GM21528 (cell line): ENCODE results near the gene GRAMD2B.

ENCODE experiments used
- ATAC-seq: cut with Tn5 transposase; IDR thresholded peaks from one replicate; pipeline ENCODE4 v1.9.1; 2021; ENCODE audit warnings: mild to moderate bottlenecking, moderate library complexity; ENCODE audit not compliant: unreplicated experiment, low FRiP score

GRAMD2B gene

DNA sequence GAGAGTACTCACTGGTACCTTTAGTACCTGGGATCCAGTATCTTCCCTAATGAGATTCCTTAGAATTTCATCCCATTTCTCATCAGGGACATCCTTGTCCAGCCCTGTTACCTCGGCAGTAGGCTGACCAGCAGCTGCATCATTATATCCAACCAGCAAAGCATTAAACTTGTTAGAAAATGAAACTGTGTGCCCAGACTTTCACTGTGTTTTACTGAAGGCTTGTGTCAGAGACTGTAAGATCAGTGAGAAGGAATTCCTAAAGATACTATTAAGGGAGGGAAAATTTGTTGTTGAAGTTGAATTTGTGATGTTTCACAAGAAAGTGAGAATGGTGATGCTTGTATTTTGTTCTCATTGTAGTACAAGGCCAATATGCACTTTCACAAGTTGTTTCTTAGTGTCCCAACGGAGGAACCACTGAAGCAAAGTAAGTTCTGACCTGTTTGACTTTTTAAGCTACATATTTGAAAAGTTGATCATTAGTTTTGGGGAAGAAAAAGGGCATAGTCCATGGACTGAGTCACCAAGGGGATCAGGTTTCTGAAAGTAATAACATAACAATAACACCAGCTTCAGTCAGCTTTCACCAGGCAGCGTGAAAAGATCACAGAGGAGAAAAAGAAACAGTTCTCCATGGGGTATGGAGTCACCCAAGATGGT lies 48.8 kb downstream of the GRAMD2B start:
- ATAC-seq = no peak

DNA sequence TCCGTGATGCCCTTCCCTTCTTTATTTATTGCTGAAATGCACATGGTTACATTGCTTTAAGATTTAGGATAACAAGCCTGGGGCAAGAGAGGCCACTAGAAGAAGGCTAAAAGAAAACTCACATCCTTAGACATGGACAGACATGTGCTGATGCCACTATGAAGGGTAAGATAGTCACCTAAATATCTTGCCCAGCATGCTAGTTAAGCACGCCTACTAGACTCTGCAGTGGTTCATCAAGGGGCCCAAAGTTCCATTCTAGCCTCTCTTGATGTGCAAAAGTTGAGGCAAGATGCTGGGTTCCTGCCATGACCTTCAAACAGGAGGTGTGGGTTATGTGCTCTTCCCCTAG lies 49.3 kb downstream of the GRAMD2B start:
- ATAC-seq = no peak

DNA sequence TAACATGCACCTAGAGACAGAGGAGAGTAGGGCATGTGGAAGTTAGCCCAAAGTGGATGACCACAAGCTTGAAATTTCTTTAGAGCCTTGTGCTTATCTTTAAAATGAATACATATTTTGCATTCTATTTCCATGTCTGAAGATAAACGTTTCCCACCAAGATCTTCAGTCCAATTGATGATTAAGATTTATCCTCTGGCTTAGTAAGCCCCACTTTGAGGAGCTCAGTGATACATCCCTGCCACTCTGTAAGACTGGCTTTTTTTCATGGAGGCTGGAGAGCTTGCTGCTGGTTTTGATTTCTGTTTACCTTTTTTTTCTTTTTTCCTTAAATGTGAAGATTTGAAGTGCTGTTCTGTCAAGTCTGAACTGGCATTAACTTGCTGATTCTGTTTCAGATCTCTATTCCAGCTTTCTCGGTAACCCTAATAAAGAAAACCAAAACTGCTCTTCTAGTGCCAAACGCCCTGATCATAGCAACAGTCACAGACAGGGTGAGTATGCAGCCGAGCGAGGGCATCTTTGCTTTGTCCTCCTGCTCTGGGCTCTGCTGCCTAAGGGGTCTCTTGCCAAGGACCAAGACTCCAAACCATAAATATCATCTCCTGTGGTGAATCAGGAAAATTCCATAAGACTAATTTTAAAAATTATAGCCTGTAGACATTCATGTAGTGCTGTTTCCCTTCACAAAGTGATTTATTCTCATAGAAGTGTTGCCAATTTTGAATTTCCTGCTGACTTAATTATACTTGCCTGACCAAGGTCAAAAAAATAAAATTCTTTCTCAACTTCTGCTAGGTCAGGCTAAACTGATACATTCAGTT lies 54.3 kb downstream of the GRAMD2B start:
- no peak for ATAC-seq

DNA sequence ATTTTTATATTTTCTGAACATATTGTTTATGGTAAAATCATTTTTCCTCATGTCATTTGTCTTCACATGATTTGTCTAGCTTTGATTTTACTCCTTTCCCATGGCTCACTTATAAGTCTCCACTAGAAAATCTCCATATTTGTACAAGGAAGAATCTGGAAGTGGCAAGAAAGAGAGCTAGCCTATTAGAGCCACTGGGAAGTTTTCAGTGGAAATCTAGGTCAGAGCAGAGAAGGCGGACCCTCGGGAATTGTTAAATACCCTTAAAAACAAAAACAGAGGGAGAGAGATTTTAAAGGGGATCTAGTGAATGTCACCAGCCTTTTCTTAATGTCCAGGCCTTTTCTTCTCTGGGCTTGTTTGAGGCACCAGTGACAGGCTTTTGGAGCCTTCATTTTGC lies 56.6 kb downstream of the GRAMD2B start:
- no peak for ATAC-seq

DNA sequence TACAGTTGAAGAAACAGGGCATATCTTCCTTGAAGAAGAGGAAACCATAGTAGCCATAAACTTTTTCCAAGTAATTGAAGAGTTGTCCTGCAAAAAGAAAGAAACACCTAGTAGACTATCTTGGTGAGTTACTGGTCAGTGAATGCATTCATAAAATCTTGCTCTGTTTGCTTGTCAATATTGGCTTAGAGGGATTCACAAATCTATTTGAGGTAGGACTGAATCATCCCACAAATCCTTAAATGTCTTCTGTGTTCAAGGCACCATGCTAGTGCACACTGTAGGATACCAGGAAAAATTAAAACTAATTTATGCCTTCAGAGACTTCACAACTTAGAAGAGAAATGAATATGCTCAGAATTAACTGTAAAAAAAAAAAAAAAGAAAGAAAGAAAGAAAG lies 57.6 kb downstream of the GRAMD2B start:
- no peak for ATAC-seq

DNA sequence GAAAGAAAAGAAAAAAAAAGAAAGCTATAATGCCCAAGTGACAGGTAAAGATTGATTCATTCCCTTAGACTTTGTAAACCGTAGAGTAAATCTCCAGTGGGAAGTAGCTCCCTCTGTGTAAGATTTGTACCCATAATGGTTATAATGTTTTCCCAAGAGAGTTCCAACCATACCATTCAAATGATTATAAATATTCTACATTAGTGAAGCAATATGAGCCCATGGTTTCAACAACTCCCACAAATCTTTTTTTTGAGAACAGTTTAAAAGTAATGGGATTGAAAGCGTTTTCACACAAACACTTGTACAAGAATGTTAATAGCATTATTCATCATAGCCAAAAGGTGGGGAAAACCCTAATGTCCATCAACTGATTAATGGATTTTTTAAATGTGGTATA lies 58.0 kb downstream of the GRAMD2B start:
- ATAC-seq = no peak

DNA sequence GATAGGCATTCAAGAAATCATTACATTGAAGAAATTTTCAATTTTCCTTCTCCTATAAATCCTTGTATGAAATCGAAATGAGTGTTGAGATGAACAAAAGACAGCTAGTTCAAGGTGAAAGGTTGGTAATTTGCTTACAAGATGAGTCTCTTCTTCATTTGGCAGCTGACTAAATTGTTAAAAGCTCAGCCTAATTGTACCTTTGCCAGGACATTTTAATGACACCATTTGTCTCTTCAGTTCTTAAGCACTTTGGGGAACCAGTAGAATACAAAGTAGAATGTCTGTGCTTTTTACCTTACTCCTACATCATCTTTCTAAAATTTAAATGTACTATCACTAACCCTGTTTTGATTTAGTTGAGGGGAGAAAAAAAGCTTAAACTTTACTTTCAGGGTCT lies 59.4 kb downstream of the GRAMD2B start:
- no peak for ATAC-seq

DNA sequence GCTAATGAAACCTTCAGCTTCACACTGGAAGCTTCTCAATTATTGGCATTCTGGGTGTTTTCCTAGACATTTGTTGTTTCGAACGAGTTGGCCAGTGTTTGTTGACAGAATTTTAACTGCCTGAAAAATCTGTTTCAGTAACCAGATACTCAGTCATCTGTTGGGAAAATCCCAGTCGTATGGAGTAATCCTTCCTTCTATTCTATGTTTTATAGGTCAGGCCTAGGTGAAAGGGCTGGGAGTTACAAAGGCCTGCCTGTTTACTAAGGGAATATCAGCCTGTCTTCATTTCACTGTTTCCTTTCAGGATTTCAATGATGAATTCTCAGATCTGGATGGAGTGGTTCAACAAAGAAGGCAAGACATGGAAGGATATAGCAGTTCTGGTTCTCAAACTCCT lies 59.9 kb downstream of the GRAMD2B start:
- no peak for ATAC-seq

DNA sequence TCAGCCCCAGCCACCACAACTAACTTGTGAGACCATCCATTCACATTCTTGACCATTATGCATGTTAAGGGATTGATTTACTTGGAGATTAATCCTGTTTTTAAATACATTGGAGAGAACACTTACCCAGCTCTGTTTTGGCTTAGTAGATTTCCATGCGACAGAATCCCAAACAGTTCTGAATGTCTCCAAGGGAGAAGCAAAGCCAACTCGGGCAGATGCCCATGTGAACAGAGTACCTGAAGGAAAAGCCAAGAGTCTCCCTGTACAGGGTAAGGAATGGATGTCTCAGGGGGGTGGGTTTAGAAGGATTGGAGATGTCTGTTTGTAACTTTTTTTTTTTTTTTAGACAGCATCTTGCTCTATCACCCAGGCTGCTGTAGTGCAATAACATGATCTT lies 61.0 kb downstream of the GRAMD2B start:
- ATAC-seq = no peak

DNA sequence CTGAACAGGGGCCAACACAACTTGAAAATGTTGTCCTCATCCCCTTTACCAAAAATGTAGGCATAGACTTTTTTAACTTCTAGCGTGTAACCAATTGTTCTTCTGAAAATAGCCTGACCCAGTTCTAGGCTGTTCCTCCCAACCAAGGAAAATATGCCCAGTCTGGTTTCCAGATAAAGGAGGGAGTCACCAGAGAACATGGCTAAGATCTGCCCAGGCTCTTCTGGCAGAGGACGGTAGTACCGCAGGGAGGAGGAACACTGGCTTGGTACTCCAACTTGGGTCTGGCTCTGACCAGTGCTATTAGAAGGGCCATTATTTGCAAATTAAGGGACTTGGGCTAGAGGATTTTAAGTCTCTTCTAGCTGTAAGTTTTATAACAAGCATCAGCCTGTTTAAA lies 63.1 kb downstream of the GRAMD2B start:
- no peak for ATAC-seq

DNA sequence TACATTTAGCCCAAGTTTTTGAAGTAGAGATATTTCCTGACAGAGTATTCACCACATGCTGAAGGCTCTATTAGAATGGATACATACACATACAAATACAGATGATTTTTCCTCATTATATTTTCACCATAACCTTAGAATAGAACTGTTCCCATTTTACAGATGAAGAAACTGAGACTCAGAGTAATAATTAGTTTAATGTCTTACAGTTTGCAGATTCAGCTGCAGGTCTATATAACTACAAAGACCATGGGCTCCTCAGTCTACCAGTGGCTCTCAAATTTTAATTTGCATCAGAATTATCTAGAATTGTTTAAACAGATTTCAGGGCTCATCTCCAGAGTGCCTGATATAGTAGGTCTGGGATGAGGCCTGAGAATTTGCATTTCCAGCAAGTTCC lies 64.4 kb downstream of the GRAMD2B start:
- no peak for ATAC-seq

DNA sequence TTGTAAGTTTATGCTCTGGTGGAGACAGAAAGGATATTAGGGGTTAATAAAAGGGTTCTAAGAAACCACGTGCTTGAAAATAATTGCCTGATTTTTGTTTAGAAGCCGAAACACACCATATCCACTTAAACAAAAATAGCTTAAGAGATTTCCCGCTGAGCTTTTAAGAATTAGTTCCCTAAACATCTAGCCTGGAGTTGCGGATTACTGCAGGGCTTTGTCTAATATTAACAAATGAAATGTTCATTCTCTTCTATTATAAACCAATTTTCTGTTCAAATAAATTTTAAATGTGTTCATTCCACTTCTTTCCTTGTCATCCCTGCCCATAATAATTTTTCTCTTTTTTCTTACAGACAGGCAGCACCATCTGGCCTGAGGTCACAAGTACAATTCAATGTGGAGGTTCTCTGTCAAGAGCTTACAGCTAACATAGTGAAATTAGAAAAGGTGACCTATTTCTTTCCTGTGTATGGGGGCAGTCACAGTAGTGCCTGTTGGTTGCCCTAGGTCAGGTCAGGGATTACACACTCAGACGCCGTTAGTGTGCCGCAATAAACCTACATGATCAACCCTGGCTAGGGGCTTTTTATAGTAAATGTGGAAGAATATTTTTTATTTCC lies 65.3 kb downstream of the GRAMD2B start:
- ATAC-seq = no peak

DNA sequence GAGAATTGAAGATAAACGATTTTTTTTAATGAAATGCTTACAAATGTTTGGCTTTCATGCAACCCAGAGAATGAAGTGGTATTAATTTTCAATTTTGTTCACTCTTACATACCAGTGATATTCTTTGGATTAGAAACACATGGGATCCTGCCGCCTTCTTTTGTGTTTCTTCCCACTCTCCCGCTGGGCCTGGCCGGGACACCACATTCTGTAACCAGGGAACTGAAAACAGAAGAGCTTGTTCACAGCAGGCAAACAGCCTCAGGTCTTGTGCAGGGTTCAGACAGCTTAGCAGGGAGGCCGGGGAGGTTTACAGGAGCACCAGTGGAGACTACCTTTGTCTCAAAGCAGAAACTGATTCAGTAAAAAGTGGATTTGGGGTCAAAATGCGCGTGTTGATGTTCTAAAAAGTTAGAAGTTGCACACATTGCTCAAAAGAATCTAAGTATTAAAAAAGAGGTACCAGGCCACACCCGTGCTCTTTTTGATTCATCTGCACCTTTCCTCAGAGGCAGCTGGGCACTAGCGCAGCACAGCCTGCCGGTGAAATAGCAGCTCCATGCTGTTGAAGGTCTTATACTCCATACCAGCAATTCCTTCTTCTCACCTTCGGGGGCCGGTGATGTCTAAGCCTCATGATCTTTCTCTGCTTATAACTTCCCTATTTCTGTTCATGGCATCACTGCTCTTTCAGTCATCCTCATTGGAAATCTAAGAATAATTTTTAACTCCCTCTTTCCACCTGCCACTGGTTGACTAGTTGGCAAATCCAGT lies 67.1 kb downstream of the GRAMD2B start:
- ATAC-seq = no peak

DNA sequence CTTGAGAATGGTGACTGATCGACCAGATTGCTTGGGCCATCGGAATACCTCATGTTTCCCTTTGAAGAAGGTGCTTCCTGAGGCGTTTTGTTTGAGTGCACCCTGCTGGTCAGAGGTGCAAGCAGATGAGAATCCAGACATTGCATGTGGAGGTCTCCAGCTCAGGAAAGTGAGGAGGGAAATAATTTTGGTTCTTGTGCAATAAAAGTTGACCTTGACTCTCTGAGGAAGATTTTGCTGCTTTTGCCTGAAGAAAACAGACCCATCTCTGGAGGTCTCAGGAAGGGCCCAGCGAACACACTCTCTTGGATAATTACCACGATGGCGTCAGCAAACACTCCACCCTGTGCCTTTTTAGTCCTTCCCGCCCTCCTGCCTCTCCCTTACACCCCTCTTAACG lies 69.7 kb downstream of the GRAMD2B start:
- ATAC-seq = no peak

DNA sequence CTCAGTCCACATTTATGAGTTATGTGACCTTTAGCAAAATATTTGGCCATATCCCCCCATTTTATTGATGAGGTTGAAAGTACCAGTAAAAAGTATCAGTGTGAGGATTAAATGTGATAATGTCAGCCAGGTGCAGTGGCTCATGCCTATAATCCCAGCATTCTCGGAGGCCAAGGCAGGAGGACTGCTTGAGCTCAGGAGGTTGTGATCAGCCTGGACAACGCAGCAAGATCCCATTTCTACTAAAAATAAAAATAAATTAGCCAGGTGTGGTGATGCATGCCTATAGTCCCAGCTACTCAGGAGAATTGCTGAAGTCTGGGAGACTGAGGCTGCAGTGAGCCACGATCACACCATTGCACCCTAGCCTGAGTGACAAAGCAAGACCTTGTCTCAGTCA lies 71.2 kb downstream of the GRAMD2B start:
- ATAC-seq = no peak

DNA sequence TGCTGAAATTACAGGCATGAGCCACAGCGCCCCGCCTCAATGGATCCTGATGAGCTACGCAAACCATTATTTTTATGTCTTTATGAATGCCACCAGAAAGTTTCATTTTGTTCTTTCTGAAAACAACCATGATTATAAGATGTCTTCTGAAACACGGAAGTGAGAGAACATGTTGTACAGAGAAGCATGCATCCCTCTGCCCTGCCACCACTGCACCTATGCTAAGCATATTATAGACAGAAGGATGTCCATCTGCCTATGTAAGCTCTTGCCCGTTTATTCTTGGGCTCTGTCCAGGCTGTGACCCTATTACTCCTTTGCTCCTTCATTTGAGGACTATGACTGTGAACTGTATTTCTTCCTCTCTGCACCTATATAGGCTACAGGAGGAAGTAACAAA lies 74.3 kb downstream of the GRAMD2B start:
- ATAC-seq = no peak

DNA sequence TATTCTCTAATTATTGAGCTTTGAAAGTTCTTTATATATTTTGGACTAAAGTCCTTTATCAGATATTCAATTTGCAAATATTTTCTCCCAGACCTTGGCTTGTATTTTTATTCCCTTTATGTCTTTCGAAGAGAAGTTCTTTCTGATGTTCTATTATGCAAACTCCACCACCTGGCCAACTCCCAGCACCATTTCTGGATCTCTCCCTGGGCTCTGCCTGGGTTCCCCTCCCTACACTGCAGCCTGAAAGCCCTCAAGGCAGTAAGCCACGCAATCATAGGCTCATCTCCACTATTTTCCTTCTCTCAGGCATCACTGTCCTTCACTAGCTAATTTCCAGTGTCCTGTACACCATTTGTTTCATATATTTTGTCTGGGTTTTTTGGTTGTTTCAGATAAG lies 76.1 kb downstream of the GRAMD2B start:
- no peak for ATAC-seq

DNA sequence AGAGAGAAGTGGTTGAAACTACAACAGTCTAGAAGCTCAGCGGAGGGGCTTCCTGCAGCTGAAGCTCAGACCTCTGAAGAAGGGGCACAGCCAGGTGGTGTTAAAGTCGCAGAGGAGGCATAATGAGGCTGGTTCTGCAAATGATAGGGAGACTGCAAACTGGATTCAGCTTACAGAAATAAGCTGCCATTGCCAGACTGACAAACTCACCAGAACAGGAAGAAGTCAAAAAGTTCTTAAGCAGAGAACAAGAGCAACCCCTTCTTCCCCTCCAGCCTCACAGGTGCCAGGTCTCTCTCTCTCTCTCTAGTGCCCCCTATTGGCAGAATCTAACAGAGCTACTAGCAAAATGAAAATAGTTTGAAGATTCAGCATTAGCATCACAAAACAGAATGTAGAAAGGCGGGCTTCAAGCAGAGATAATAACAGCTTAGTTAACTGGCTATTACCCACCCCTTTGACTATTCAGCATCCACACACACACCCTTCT lies 76.7 kb downstream of the GRAMD2B start:
- ATAC-seq = peak; percentile 76

DNA sequence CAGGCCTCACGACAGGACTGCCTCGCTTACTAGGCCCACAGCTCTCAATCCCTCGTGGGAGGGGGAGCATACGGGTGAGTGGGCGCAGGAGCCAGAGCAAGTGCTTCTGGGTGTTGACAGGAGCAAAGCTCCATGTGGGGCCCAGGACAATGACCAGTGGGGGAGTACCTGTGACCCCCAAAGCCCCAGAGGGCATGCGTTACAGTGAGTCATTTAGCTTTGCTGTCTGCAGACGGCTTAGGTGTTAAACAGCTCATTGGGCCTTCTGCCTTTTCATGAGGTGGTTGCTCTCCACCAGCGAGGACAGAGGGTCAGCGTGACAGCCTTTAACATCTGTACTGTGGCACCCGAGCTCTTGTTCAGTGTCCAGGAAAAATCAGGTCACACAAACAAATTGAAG lies 78.2 kb downstream of the GRAMD2B start:
- no peak for ATAC-seq

DNA sequence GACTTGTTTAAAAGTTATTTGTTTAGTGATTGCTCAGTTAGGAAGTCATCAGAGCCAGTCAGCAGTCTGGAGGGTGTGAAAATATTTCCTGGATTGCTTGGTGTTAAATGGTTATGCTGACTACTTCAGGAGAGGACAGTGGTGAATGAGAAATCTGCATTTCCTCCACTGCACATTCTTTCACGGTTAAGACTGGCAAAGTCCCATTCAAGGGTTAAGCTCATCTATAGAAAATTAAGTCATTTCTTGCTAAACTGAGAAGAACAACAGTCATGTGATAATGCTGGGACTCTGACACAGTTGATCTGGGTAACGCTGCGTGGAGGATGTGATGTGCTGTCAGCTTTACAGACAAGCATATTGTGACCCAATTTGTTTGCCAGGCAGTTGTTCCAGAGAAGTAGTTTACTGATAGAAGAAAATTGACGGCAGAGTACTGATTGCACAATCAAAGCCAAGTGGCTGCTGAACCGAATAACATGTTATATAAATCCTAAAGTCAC lies 80.4 kb downstream of the GRAMD2B start:
- ATAC-seq = no peak

DNA sequence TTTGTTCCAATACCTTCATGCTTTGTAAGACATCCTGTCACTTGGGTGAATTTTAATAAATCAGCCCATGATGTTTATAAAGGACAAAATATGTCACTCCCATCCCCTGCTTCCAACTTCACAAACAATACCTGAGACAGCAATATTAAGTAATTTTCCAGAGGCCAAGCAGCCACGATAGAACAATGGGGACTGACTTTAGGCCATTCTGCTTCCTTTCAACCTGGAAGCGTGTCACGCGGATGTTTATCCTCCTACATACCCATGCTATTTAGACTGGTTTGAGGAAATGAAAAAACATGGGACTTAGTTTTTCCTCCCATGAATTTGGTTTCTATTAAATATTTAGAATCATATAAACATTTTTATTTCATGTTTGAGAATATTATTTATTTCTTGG lies 82.9 kb downstream of the GRAMD2B start:
- ATAC-seq = no peak
